IPS-NIHi7 (cell line): Measurements from ENCODE around the gene MSRB1.
"Not testable (repeated sequence)": the region's sequence is repeated elsewhere in the genome, so short reads cannot be mapped to it uniquely, and the experiment has no call there.

Experiments used
- DNase-seq: peaks from one replicate; pipeline ENCODE4 v3.0.0; 2012; ENCODE audit warnings: mixed read lengths; ENCODE audit errors: extremely low spot score

MSRB1 gene

GRCh38 chr16:1938910-1939309 lies 4.1 kb downstream of the MSRB1 start:
- no peak for DNase-seq

DNA sequence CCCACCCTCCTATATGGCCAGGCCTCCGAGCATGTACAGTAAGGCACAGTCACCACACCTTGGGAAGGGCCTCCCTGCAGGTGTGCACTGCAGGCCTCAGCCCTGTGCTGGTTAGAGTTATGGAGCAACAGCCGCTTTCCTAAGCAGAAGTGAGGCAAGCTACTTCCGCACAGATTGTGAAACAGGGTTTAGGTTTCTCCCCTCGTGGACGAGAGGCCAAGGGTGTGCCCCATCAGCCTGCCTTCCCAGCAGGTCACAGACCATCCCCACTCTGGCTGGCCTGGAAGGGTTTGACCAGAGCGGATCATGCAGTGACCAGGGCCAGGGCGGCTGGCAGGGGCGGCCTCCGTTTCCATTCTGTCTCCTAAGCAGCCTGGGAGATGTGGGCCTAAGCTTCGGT lies 4.7 kb downstream of the MSRB1 start:
- no peak for DNase-seq

DNA sequence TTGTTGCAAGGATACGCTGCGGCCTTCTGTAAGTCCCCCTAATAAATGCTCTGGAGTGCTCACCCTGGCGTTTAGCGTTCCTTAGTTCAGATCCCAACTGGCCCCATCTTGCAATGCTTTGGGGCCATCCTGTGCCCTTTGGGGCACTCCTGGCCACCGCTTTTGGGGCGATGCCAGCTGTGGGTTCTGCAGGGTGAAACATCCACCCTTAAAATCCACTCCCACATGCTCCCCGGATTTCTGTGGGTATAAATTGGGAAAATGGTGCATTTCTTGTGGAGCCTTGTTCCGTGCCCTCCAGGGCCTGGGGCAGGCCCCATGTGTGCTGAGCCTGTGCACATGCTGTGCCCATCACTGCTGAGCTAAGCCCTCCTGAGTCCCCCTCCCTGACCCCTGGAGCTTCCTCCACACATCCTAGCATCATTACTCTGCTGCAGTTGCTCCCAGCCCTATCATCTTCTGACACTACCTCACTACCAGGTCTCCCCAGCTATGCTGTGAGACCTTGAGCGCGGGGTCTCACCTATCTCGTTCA lies 6.0 kb downstream of the MSRB1 start:
- DNase-seq, result no peak

DNA sequence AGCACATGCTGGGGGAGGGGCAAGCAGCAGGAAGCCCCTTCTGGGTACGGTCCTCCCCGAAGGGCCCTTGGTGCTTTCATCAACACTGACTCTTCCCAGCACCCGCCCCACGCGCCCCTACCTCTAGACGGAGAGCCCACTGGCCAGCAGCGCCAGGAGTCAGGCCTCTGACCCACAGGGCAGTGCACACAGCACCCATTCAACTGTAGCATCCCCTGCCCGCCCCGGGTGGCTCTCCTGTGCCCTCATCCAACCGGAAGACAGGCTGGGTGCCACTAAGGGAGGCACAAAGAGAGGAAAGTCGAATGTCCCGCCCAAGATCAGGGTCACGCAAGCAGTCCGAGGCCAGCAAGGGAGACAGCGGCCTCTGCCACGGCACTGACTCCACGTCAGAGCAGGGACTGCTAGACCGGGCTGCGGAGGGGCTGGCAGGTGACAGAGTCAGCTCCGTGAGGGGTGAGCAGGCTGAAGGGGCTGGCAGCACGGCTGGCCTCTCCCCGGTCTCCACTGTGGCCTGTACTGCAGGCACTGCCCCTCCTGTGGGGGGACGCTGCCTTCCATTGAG lies 9.8 kb downstream of the MSRB1 start:
- DNase-seq, result no peak

GRCh38 chr16:1932050-1933028 lies 10.7 kb downstream of the MSRB1 start:
- no peak for DNase-seq

DNA sequence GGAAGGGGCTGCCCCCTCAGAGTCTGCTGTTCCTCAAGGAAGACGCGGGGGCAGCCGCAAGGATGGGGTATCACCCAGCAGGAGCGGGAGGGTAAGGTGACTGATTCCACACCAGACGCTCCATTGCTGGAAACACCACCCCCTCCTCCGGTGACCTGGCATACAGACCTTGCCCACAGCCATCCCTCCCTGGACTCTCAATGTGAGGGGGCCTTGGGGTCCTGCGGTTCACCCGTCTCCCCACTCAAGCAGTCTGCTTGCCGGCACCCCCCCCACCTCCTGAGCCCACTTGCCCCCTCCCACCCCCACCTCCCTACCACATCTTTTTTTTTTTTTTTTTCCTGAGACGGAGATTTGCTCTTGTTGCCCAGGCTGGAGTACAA lies 12.7 kb downstream of the MSRB1 start:
- DNase-seq, result no peak

DNA sequence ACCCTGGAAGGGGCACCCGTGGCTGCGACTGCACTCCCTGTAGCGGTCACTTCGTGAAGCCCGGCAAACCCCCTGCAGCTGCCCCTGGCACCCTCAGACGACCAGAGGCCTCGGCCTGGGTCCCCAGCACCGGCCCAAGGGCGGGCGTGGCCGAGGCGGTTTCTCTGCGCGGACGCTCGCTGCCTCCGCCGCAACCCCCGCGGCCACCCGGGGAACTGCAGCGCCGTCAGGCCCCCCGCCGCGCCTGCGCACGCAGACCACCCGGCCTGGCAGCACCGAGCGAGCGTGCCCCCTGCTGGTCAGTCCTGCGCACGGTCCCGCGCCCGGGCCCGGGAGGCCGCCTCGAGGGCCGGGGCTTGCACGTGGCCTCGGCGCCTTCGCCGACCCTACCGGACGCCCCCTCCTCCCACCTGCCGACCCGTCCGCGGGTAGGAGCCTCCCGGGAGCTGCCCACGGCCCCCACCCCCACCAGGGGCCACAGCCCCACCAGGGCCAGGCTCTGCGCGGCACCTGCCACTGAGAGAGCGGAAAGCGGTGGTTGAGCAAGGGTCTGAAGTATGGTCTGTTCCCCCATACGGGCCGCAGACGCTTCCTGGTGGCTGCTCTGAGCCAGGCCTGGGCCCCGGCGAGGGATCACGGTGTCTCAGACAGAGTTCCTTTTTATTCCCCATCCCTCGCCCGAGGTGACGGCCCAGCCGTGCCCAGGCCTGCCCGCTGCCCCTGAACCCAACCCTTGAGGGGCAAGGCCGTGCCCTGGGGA lies 13.2 kb downstream of the MSRB1 start:
- DNase-seq, result peak; percentile 92

- DNase-seq, result no peak
Observed at GRCh38 chr16:1929105-1929504, 13.9 kb downstream of the MSRB1 start.

DNA sequence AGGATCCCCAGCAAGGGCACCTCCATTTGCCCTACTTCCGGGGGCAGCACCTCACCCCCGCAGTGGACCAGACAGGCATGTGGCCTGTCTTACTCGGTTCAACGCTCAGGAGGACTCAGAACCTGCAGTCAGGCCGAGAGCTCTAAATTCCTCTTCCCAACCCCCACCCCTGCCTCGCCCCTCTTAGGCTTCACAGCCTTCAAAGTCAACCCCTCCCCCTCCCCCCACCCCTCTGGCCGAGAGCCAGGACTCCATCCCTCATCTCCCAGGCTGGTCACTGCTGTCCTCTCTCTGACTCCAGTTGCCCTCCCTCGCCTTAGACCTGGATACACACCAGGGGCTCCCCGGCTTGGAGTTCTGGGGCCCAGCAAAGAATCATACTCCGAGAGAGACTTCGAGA lies 16.7 kb downstream of the MSRB1 start:
- no peak for DNase-seq

DNA sequence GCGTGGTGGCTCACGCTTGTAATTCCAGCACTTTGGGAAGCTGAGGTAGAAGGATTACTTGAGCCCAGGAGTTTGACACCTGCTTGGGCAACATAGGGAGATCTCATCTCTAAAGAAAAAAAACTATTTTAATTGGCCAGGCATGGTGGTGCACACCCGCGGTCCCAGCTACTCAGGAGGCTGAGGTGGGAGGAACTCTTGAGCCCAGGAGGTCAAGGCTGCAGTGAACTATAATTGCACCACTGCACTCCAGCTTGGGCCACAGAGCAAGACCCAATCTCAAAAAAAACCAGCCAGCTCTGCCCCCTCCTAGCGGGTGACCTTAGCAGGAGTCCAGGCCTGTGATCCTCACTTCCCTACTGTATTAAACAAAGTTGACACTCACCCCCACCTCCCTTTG lies 18.9 kb downstream of the MSRB1 start:
- DNase-seq, result no peak

- peak; percentile 64 for DNase-seq
Observed at GRCh38 chr16:1923299-1924034, 19.5 kb downstream of the MSRB1 start.

- no peak for DNase-seq
Observed at GRCh38 chr16:1922357-1922756, 20.6 kb downstream of the MSRB1 start.

DNA sequence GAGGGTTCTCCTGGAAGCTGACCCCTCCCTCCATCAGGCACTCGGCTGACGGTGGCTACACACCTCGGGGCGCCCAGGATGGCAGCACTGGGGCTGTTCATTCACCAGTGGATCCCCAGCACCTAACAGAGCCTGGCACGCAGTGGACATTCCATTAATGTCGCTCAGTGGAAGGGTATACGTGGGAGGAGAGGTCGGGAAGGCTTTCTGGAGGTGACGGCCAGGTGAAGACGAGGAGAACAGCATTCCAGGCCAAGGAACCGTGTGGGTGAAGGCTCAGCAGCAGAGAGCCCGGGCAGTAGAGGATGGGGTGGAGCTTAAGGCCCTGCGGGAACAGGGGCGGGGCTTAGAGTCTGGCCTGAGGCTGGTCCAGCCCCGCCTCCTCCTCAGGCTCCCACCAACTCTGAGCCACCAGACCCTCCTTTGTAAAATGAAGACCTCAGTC lies 22.2 kb downstream of the MSRB1 start:
- peak; percentile 86 for DNase-seq

GRCh38 chr16:1920122-1920521 lies 22.9 kb downstream of the MSRB1 start:
- DNase-seq, result not testable (repeated sequence)

GRCh38 chr16:1919327-1919998 lies 23.5 kb downstream of the MSRB1 start:
- no peak for DNase-seq

GRCh38 chr16:1918351-1919326 lies 24.4 kb downstream of the MSRB1 start, which contains the start of gene HS3ST6:
Gene HS3ST6 (minus strand): TSS chr16:1918415. CDS start chr16:1918323, 92 bp downstream.
- peak; percentile 67 for DNase-seq

GRCh38 chr16:1917665-1918350 lies 25.2 kb downstream of the MSRB1 start:
- no peak for DNase-seq

GRCh38 chr16:1917056-1917664 lies 25.8 kb downstream of the MSRB1 start:
- DNase-seq, result no peak

DNA sequence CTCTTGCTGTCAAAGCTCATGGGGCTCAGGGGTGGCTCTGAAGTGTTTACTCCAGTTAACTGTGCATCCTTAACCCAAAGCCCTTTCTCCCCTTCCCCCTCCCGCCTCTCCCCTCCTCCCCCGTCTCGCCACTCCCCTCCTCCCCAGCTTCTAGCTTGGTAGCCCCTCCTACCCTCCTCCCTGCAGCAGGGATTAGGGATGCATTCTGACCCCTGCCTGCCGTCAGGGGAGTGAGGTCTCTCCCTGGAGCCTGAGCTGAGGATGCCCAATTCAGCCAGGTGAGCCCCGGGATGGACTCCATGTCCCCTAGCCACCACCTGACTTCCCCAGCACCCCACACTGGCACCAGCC lies 26.4 kb downstream of the MSRB1 start:
- peak; percentile 65 for DNase-seq
